Stromal cell of bone marrow (primary cell): Measurements from ENCODE around the gene INTS7.

Experiments used
- DNase-seq: peaks from one replicate; pipeline ENCODE4 v3.0.0-alpha.2; 2012; ENCODE audit warnings: low read depth

The INTS7 gene

GRCh38 chr1:211908951-211909350 lies 126.4 kb downstream of the INTS7 start:
- DNase-seq, result no peak

- DNase-seq, result no peak
These were observed 126.9 kb downstream of the INTS7 start for GRCh38 chr1:211908453-211908852.

- no peak for DNase-seq
These were observed 131.7 kb downstream of the INTS7 start for GRCh38 chr1:211903490-211904245.

GRCh38 chr1:211902624-211903291 lies 132.6 kb downstream of the INTS7 start:
- DNase-seq, result no peak

GRCh38 chr1:211901945-211902344 lies 133.4 kb downstream of the INTS7 start:
- DNase-seq, result no peak

GRCh38 chr1:211900441-211900840 lies 134.9 kb downstream of the INTS7 start:
- no peak for DNase-seq

GRCh38 chr1:211896958-211897357 lies 138.4 kb downstream of the INTS7 start:
- DNase-seq, result peak; percentile 60

GRCh38 chr1:211895126-211895759 lies 140.1 kb downstream of the INTS7 start:
- no peak for DNase-seq

GRCh38 chr1:211894312-211894711 lies 141.0 kb downstream of the INTS7 start:
- no peak for DNase-seq

GRCh38 chr1:211893260-211893659 lies 142.1 kb downstream of the INTS7 start:
- no peak for DNase-seq

GRCh38 chr1:211892577-211892976 lies 142.8 kb downstream of the INTS7 start:
- DNase-seq, result no peak

- DNase-seq, result no peak
These were observed 143.6 kb downstream of the INTS7 start for GRCh38 chr1:211891708-211892107.
